Measurements from ENCODE around the gene PLAAT5. TPM values are rescaled to one million over a fixed set of nuclear protein-coding genes. Genes with fewer than 3 reads are reported as not detected.
"Not testable (repeated sequence)": the region's sequence is repeated elsewhere in the genome, so short reads cannot be mapped to it uniquely, and the experiment has no call there.

PLAAT5 gene
- total RNA-seq, 3 donors from 2014 or later, result 0.20 to 5.6 (median 1.3) TPM

- Histone ChIP-seq H3K4me3 (no peak overlapping the region), H3K36me3 (ENCODE audit: low read depth) (no peaks in the 10 kb centered on the region), H3K9me3 (no peaks in the 10 kb centered on the region), H3K4me1 (ENCODE audit: low read depth) (no peaks in the 10 kb centered on the region)
- no peak for DNase-seq
- no peak for TF ChIP-seq CTCF (IDR thresholded peaks at IDR 0.05)
- ATAC-seq, result no peak
- intact Hi-C loops (cut with DNase I, micrococcal nuclease), result no loop called here
These were observed 47.3 kb downstream of the PLAAT5 start for GRCh38 chr11:63443714-63444113.

- H3K4me3 ChIP-seq; ATAC-seq; intact Hi-C loops (cut with DNase I, micrococcal nuclease); H3K4me1 ChIP-seq (ENCODE audit: low read depth); H3K36me3 ChIP-seq (ENCODE audit: low read depth); DNase-seq; H3K9me3 ChIP-seq: not testable (repeated sequence)
These were observed 55.1 kb downstream of the PLAAT5 start for GRCh38 chr11:63435831-63436230.

DNA sequence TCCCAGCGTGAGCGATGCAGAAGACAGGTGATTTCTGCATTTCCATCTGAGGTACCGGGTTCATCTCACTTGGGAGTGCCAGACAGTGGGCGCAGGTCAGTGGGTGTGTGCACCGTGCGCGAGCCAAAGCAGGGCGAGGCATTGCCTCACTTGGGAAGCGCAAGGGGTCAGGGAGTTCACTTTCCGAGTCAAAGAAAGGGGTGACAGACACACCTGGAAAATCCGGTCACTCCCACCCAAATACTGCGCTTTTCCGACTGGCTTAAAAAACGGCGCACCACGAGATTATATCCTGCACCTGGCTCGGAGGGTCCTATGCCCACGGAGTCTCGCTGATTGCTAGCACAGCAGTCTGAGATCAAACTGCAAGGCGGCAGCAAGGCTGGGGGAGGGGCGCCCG is 55.6 kb downstream of the PLAAT5 start:
- ATAC-seq, H3K4me3 ChIP-seq: not testable (repeated sequence)

DNA sequence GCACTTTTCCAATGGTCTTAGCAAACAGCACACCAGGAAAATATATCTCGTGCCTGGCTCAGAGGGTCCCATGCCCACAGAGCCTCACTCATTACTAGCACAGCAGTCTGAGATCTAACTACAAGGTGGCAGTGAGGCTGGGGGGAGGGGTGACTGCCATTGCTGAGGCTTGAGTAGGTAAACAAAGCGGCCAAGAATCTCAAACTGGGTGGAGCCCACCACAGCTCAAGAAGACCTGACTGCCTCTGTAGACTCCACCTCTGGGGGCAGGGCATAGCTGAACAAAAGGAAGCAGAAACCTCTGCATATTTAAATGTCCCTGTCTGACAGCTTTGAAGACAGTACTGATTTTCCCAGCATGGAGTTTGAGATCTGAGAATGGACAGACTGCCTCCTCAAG is 60.2 kb downstream of the PLAAT5 start:
- H3K4me1 ChIP-seq (ENCODE audit: low read depth); ATAC-seq; H3K9me3 ChIP-seq; H3K36me3 ChIP-seq (ENCODE audit: low read depth); DNase-seq; intact Hi-C loops (cut with DNase I, micrococcal nuclease); H3K4me3 ChIP-seq: not testable (repeated sequence)

More for the DNA sequence above, 55.6 kb downstream of the PLAAT5 start:
- H3K9me3 ChIP-seq; H3K4me1 ChIP-seq (ENCODE audit: low read depth); intact Hi-C loops (cut with DNase I, micrococcal nuclease); H3K36me3 ChIP-seq (ENCODE audit: low read depth): not testable (repeated sequence)
- DNase-seq, result peak in 2 of 3 donors; percentile 4 to 37

DNA sequence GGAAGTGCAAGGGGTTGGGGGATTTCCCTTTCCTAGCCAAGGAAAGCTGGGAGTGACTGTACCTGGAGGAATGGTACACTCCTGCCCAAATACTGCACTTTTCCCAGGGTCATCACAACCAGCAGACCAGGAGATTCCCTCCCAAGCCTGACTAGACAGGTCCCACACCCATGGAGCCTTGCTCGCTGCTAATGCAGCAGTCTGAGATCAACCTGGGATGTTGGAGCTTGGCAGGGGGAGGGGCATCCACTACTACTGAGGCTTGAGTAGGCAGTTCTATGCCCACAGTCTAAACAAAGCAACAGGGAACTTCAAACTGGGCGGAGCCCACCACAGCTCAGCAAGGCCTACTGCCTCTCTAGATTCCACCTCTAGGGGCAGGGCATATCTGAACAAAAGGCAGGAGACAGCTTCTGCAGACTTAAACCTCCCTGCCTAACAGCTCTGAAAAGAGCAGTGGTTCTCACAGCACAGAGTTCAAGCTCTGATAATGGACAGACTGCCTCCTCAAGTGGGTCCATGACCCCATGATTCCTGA is 62.9 kb downstream of the PLAAT5 start:
- no peaks in the 10 kb centered on the region for H3K4me1 ChIP-seq (ENCODE audit: low read depth)
- no peak for ATAC-seq
- no peak for DNase-seq
- H3K4me3 ChIP-seq, result no peak overlapping the region
- no peak for TF ChIP-seq CTCF (IDR thresholded peaks at IDR 0.05)
- intact Hi-C loops (cut with DNase I, micrococcal nuclease), result no loop called here
- no peaks in the 10 kb centered on the region for H3K9me3 ChIP-seq
- no peaks in the 10 kb centered on the region for H3K36me3 ChIP-seq (ENCODE audit: low read depth)

DNA sequence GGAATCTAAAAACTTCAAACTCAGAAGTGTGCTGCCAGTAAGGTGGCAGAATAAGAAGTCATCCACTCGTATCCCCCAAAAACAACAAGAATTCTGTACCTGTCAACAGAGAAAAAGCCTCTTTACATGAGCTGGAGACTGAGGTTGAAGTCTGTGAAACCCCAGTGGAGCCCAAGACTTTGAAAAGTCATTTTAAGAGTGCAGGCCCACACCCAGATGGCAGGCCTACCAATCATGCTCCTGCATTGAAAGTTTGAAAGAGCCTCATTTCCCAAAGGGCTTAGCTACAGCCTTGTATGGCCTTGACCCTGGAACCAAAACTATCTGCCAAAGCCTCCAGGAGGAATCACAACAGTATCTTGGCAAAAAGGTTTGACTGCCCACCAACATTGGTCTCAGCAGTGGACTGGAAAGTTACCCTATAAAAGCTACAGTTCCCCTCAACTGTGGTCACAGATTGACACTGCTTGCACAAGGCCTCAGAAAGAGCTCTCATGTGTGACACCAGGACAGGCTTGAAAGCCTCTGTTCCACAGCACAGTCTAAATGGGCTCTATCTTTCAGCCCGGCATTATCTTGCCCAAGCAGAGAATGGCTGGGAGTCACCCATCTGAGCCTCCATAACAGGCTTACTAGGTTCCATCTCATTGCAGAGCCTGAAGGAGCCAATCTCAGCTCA is 73.7 kb downstream of the PLAAT5 start:
- intact Hi-C loops (cut with DNase I, micrococcal nuclease), result no loop called here
- no peak for TF ChIP-seq CTCF (IDR thresholded peaks at IDR 0.05)
- Histone ChIP-seq H3K36me3 (ENCODE audit: low read depth) (no peaks in the 10 kb centered on the region), H3K4me3 (no peak overlapping the region), H3K4me1 (ENCODE audit: low read depth) (no peaks in the 10 kb centered on the region), H3K9me3 (no peaks in the 10 kb centered on the region)
- DNase-seq (no peak), ATAC-seq (no peak)

Other genes with a start within 250 kb of the PLAAT5 start
- not detected for gene SLC22A25, start 247.6 kb downstream of the PLAAT5 start, total RNA-seq
- not detected for gene SLC22A9, start 121.4 kb downstream of the PLAAT5 start, total RNA-seq
- under 1 TPM; 0.26 to 0.32 (median 0.29) TPM for gene LGALS12, start 14.9 kb upstream of the PLAAT5 start, total RNA-seq
- gene PLAAT4, start 45.6 kb upstream of the PLAAT5 start, total RNA-seq, result 10 to 100 TPM; 57.0 to 99.0 (median 96.7) TPM
- 100 to 1,000 TPM in 1 of 3 donors, 10 to 100 TPM in 2; 44.3 to 238 (median 62.8) TPM for gene PLAAT2, start 72.2 kb upstream of the PLAAT5 start, total RNA-seq
- 10 to 100 TPM; 15.1 to 58.5 (median 26.7) TPM for gene PLAAT3, start 123.3 kb upstream of the PLAAT5 start, total RNA-seq
- 10 to 100 TPM; 47.5 to 87.9 (median 61.5) TPM for gene ATL3, start 180.2 kb upstream of the PLAAT5 start, total RNA-seq
- gene RTN3, start 190.3 kb upstream of the PLAAT5 start, total RNA-seq, result 100 to 1,000 TPM; 111 to 129 (median 115) TPM